OCI-LY1 (cell line): Measurements from ENCODE around the gene AMIGO2.

Experiments
- EZH2 ChIP-seq: fragments of 200-600 bp; sonication (generic), shearing (Covaris generic); IDR thresholded peaks from 2 replicates; pipeline ENCODE4 v1.8.0; 2017; ENCODE audit warnings: borderline replicate concordance, mixed run types, mild to moderate bottlenecking, antibody characterized with exemption, low read length, moderate library complexity, mixed read lengths
- TF ChIP-seq, protein P1 (sequence below): fragments of 200-600 bp; sonication (generic), shearing (Covaris generic); IDR thresholded peaks from 2 replicates; pipeline ENCODE4 v1.5.1; 2017; ENCODE audit warnings: mild to moderate bottlenecking, antibody characterized with exemption, low read length, moderate library complexity, mixed read lengths

DNA sequence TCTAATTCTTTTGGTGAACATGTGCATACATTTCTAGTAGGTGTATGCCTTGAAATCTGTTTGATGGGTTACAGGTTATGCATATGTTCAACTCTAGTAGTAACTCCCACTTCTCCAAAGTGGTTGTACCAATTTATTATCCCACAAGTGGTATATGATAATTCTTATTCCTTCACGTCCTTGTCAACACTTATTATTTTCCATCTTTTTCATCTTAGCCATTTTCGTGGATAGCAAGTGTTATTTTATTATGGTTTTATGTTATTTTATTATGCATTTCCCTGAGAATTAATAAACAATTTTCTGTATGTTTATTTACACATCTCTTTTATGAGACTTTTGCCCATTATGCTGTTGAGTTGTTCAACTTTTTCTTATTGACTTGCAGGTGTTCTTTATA, 11.2 kb upstream of the AMIGO2 start:
- TF ChIP-seq, protein P1, sequence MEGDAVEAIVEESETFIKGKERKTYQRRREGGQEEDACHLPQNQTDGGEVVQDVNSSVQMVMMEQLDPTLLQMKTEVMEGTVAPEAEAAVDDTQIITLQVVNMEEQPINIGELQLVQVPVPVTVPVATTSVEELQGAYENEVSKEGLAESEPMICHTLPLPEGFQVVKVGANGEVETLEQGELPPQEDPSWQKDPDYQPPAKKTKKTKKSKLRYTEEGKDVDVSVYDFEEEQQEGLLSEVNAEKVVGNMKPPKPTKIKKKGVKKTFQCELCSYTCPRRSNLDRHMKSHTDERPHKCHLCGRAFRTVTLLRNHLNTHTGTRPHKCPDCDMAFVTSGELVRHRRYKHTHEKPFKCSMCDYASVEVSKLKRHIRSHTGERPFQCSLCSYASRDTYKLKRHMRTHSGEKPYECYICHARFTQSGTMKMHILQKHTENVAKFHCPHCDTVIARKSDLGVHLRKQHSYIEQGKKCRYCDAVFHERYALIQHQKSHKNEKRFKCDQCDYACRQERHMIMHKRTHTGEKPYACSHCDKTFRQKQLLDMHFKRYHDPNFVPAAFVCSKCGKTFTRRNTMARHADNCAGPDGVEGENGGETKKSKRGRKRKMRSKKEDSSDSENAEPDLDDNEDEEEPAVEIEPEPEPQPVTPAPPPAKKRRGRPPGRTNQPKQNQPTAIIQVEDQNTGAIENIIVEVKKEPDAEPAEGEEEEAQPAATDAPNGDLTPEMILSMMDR: no peak
- no peak for TF ChIP-seq EZH2
